ENCODE results near the gene FOLR3.
"Not testable (repeated sequence)": the region's sequence is repeated elsewhere in the genome, so short reads cannot be mapped to it uniquely, and the experiment has no call there.

Gene FOLR3

DNA sequence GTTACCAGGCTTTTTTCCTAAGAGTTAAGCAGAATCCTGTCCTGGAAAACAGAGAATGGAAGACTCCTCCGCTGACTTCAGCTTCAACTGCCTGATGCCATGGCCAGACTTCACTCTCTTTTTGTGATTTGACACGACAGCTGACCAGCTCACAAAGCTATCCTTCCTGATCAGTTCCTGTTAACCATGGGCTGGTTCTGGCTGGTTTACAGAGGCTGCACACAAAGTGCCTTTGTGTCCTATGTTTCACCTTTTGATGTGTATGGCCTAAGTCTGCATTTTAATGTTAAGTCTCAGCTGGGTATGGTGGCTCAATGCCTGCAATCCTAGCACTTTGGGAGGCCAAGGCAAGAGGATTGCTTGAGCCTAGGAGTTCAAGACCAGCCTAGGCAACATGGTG is 11.1 kb downstream of the FOLR3 start:
- no peak overlapping the region for H3K4me3 ChIP-seq (ENCODE audit: low read depth, low read length)
- TF ChIP-seq, protein P1, sequence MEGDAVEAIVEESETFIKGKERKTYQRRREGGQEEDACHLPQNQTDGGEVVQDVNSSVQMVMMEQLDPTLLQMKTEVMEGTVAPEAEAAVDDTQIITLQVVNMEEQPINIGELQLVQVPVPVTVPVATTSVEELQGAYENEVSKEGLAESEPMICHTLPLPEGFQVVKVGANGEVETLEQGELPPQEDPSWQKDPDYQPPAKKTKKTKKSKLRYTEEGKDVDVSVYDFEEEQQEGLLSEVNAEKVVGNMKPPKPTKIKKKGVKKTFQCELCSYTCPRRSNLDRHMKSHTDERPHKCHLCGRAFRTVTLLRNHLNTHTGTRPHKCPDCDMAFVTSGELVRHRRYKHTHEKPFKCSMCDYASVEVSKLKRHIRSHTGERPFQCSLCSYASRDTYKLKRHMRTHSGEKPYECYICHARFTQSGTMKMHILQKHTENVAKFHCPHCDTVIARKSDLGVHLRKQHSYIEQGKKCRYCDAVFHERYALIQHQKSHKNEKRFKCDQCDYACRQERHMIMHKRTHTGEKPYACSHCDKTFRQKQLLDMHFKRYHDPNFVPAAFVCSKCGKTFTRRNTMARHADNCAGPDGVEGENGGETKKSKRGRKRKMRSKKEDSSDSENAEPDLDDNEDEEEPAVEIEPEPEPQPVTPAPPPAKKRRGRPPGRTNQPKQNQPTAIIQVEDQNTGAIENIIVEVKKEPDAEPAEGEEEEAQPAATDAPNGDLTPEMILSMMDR (conservative IDR thresholded peaks at IDR 0.05; ENCODE audit: low read depth, low read length), result no peak
- no peak for DNase-seq (ENCODE audit: low read depth)

DNA sequence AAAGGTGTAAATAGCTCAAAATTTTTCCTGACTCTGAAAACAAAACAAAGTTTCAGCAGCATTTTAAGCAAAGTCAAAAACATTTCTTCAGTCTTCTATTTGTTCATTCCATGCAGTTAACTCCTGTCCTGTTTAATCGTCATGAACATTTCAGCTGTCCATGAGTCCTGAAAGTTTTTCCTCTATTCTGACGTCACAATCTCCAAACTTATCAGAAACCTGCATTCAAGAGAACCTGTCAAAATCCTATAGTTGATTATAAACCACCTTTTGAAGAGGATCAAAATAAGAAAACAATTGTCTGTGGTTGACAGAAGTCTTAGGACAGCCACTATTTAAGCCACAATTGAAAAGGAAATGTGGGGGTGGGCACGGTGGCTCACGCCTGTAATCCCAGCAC is 15.4 kb downstream of the FOLR3 start:
- DNase-seq (ENCODE audit: low read depth), result no peak
- TF ChIP-seq, protein P1 (conservative IDR thresholded peaks at IDR 0.05; ENCODE audit: low read depth, low read length), result no peak
- no peak overlapping the region for H3K4me3 ChIP-seq (ENCODE audit: low read depth, low read length)

DNA sequence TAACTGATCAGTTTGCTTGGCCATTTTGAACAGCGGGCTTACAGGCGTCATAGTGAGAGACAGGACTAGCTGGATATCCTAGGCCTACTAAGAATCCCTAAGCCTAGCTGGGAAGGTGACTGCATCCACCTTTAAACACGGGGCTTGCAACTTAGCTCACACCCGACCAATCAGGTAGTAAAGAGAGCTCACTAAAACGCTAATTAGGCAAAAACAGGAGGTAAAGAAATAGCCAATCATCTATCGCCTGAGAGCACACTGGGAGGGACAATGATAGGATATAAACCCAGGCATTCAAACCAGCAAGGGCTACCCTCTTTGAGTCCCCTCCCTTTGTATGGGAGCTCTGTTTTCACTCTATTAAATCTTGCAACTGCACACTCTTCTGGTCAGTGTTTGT is 18.3 kb downstream of the FOLR3 start:
- not testable (repeated sequence) for DNase-seq (ENCODE audit: low read depth); H3K4me3 ChIP-seq (ENCODE audit: low read depth, low read length)

DNA sequence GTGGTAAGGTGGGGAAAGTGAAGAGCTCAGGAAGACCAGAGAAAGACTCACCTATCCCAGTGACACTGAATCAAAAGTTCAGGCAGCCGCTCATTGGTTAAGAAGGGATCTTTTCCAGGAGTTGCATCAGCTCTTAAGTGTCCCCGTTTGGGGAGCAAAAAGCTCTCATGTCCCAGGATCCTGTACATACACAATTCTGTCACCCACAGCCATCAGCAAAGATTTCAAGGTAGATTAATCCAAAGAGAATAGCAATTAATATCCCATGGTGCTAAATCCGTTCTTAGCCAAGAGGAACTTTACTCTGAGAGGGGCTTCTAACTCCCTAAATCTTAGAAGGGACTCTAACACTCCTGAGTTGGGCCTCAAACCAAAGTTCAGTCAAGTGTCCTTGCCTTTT is 19.3 kb downstream of the FOLR3 start:
- TF ChIP-seq, protein P1 (conservative IDR thresholded peaks at IDR 0.05; ENCODE audit: low read depth, low read length), result no peak
- no peak for DNase-seq (ENCODE audit: low read depth)
- no peak overlapping the region for H3K4me3 ChIP-seq (ENCODE audit: low read depth, low read length)

DNA sequence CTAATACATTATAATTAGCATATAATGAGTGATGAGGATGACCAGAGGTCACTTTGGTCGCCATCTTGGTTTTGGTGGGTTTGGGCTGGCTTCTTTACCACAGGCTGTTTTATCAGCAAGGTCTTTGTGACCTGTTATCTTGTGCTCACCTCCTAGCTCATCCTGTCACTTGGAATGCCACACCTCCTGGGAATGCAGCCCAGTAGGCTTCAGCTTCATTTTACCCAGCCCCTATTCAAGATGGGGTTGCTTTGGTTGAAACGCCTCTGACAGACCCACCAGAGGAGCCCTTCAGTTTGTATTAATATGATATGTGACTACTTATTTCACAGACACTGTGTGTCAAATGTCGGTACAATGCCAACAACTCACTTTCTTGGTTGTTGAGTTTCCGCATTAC is 20.2 kb downstream of the FOLR3 start:
- TF ChIP-seq, protein P1 (conservative IDR thresholded peaks at IDR 0.05; ENCODE audit: low read depth, low read length), result no peak
- DNase-seq (ENCODE audit: low read depth), result no peak
- no peak overlapping the region for H3K4me3 ChIP-seq (ENCODE audit: low read depth, low read length)

DNA sequence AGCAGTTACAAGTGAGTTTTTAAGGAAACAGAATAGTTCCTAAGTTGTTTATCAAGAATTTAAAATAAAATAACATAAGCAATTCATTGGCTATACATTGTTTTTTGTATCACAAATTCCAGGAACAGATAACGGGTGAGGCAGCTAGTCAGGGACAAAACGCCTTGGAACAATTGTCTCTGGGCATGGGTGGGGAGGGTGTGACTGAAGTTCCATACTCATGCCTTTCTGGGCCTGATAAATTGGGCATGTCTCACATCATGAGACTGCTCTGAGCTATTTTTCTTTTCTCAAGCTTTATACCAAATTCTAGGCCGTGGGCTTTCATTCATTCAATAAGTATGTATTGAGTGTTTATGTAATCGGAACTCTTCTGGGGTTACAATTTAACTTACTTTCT is 21.6 kb downstream of the FOLR3 start:
- TF ChIP-seq, protein P1 (conservative IDR thresholded peaks at IDR 0.05; ENCODE audit: low read depth, low read length), result no peak
- H3K4me3 ChIP-seq (ENCODE audit: low read depth, low read length), result no peak overlapping the region
- no peak for DNase-seq (ENCODE audit: low read depth)

DNA sequence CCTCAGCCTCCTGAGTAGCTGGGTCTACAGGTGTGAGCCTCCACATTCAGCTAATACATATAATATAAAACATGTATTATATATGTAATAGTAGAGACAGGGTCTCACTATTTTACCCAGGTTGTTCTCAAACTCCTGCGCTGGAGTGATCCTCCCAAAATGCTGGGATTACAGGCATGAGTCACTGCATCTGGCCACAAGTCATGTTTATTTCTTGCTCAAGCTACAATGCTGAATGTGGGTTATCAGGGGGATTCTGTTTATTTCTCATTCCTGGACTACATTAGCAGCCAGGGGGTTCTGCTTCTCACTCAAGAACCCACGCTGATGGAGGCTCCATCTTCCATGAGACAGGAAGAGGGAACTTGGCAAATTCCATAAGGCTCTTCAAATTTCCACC is 24.8 kb downstream of the FOLR3 start:
- H3K4me3 ChIP-seq (ENCODE audit: low read depth, low read length), result no peak overlapping the region
- no peak for DNase-seq (ENCODE audit: low read depth)
- TF ChIP-seq, protein P1 (conservative IDR thresholded peaks at IDR 0.05; ENCODE audit: low read depth, low read length), result no peak
